ENCODE data around the gene MBD4. TPM values are rescaled to one million over a fixed set of nuclear protein-coding genes. Genes with fewer than 3 reads are reported as not detected.
"Not testable (repeated sequence)": the region's sequence is repeated elsewhere in the genome, so short reads cannot be mapped to it uniquely, and the experiment has no call there.

MBD4 gene
- 41.3 and 44.5 TPM in 2 replicates for polyA plus RNA-seq (2013)

- Histone ChIP-seq H3K79me1 (ENCODE audit: low read length) (peaks cover 7% of the 10 kb centered on the region), H3K79me2 (ENCODE audit: control insufficient read depth, insufficient read depth, low read length, poor library complexity) (peaks cover 9% of the 10 kb centered on the region), H4K12ac (ENCODE audit: low read depth, low read length) (peak within 1 kb of the TSS; percentile 90), H3K23ac (ENCODE audit: low read length) (no peak within 1 kb of the TSS), H3K14ac (ENCODE audit: low read length) (peak within 1 kb of the TSS; percentile 96), H3K4me2 (ENCODE audit: low read length) (peak within 1 kb of the TSS; percentile 79), H3K27ac (ENCODE audit: low read depth, low read length) (peak within 1 kb of the TSS; percentile 90), H2BK120ac (ENCODE audit: insufficient read depth, low read length, poor library complexity) (peak within 1 kb of the TSS; percentile 78), H2AFZ (ENCODE audit: insufficient read depth, low read length, poor library complexity) (peak within 1 kb of the TSS; percentile 94), H3K4ac (ENCODE audit: low read depth, low read length) (peak within 1 kb of the TSS; percentile 87), H3K4me3 (ENCODE audit: low read depth, low read length) (peak within 1 kb of the TSS; percentile 95), H3K18ac (ENCODE audit: low read length) (peak within 1 kb of the TSS; percentile 88), H4K91ac (ENCODE audit: low read depth, low read length) (peak within 1 kb of the TSS; percentile 80), H2AK5ac (ENCODE audit: low read length) (peak within 1 kb of the TSS; percentile 13), H2BK5ac (ENCODE audit: low read depth, low read length, poor library complexity) (peak within 1 kb of the TSS; percentile 83), H3K9ac (ENCODE audit: low read length) (peak within 1 kb of the TSS; percentile 88), H4K8ac (ENCODE audit: low read depth, low read length) (peak within 1 kb of the TSS; percentile 90), H3K9me3 (ENCODE audit: insufficient read depth, low read depth, low read length) (no peaks in the 10 kb centered on the region), H3K27me3 (ENCODE audit: insufficient read depth, low read length) (no peaks in the 10 kb centered on the region), H3K36me3 (ENCODE audit: control insufficient read depth in 1 of 2, insufficient read depth in 2 of 2, low read length in 2 of 2) (peaks cover 2 to 9% of the 10 kb centered on the region in 2 experiments), H3K4me1 (ENCODE audit: control insufficient read depth in 1 of 2, insufficient read depth in 2 of 2, low read length in 2 of 2) (peaks cover 0 to 7% of the 10 kb centered on the region in 2 experiments), H2BK12ac (ENCODE audit: low read length) (no peak within 1 kb of the TSS)
- no CpG with 5 or more reads among the region's 75 CpGs for WGBS (ENCODE audit: extremely low coverage, insufficient coverage, insufficient read length)
- DNase-seq, result peak; percentile 100
Measured at GRCh38 chr3:129439817-129440617, at the start of gene MBD4, which contains the start of gene IFT122. TSS of gene MBD4 (minus strand) at chr3:129439948. CDS start at chr3:129439833, 115 bp downstream. TSS of gene IFT122 (plus strand) at chr3:129440224. CDS start at chr3:129440331, 107 bp downstream.

- not testable (repeated sequence) for DNase-seq; H3K9ac ChIP-seq (ENCODE audit: low read length); H3K4me3 ChIP-seq (ENCODE audit: low read depth, low read length); H3K14ac ChIP-seq (ENCODE audit: low read length); H3K23ac ChIP-seq (ENCODE audit: low read length); H3K36me3 ChIP-seq (ENCODE audit: control insufficient read depth in 1 of 2, insufficient read depth in 2 of 2, low read length in 2 of 2); H3K27ac ChIP-seq (ENCODE audit: low read depth, low read length); H2BK5ac ChIP-seq (ENCODE audit: low read depth, low read length, poor library complexity); H4K8ac ChIP-seq (ENCODE audit: low read depth, low read length); H3K27me3 ChIP-seq (ENCODE audit: insufficient read depth, low read length); H3K18ac ChIP-seq (ENCODE audit: low read length); H3K4ac ChIP-seq (ENCODE audit: low read depth, low read length); H3K9me3 ChIP-seq (ENCODE audit: insufficient read depth, low read depth, low read length); H4K12ac ChIP-seq (ENCODE audit: low read depth, low read length); H2AFZ ChIP-seq (ENCODE audit: insufficient read depth, low read length, poor library complexity); H3K4me2 ChIP-seq (ENCODE audit: low read length)
- Histone ChIP-seq H3K4me1 (ENCODE audit: control insufficient read depth in 1 of 2, insufficient read depth in 2 of 2, low read length in 2 of 2) (peaks cover 34 to 38% of the 10 kb centered on the region in 2 experiments), H3K79me2 (ENCODE audit: control insufficient read depth, insufficient read depth, low read length, poor library complexity) (peaks cover 12% of the 10 kb centered on the region), H4K91ac (ENCODE audit: low read depth, low read length) (peak overlapping the region; percentile 27), H2BK120ac (ENCODE audit: insufficient read depth, low read length, poor library complexity) (peak overlapping the region; percentile 49), H3K79me1 (ENCODE audit: low read length) (peaks cover 49% of the 10 kb centered on the region), H2AK5ac (ENCODE audit: low read length) (peak overlapping the region; percentile 28), H2BK12ac (ENCODE audit: low read length) (peak overlapping the region; percentile 13)
- WGBS (ENCODE audit: extremely low coverage, insufficient coverage, insufficient read length), result no CpG with 5 or more reads among the region's 10 CpGs
Measured at GRCh38 chr3:129489258-129489657, 49.5 kb upstream of the MBD4 start.

DNA sequence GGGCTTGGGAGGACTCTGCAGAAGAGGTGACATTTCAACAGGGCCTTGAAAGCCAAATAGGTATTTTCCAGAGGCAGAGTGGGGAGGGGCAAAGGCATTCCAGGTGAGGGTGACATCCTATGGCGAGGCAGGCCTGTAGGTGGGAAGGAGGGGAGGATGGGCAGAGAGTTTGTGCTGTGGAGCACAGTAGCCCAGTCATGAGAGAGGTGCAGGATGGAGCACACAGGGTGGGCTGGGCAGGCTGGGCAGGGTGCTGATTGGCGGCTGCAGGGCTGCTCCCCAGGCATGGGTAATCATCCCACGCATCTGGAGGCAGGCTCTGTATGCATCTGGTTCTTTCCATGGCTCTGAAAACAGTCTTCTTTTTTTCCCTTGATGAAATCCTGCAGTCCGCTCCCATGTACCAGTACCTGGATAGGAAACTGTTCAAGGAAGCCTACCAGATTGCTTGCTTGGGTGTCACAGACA, 48.2 kb upstream of the MBD4 start:
- Histone ChIP-seq H3K79me1 (ENCODE audit: low read length) (peaks cover 48% of the 10 kb centered on the region), H2BK120ac (ENCODE audit: insufficient read depth, low read length, poor library complexity) (peak overlapping the region; percentile 99), H2AK5ac (ENCODE audit: low read length) (peak overlapping the region; percentile 53), H4K91ac (ENCODE audit: low read depth, low read length) (peak overlapping the region; percentile 99), H3K14ac (ENCODE audit: low read length) (peak overlapping the region; percentile 91), H3K18ac (ENCODE audit: low read length) (peak overlapping the region; percentile 79), H2BK12ac (ENCODE audit: low read length) (peak overlapping the region; percentile 25), H3K4me1 (ENCODE audit: control insufficient read depth in 1 of 2, insufficient read depth in 2 of 2, low read length in 2 of 2) (peaks cover 43 to 44% of the 10 kb centered on the region in 2 experiments), H2BK5ac (ENCODE audit: low read depth, low read length, poor library complexity) (peak overlapping the region; percentile 97), H3K79me2 (ENCODE audit: control insufficient read depth, insufficient read depth, low read length, poor library complexity) (peaks cover 14% of the 10 kb centered on the region), H3K4me2 (ENCODE audit: low read length) (peak overlapping the region; percentile 8), H3K27ac (ENCODE audit: low read depth, low read length) (peak overlapping the region; percentile 99)
- not testable (repeated sequence) for H3K27me3 ChIP-seq (ENCODE audit: insufficient read depth, low read length); H3K4me3 ChIP-seq (ENCODE audit: low read depth, low read length); H4K8ac ChIP-seq (ENCODE audit: low read depth, low read length); H3K36me3 ChIP-seq (ENCODE audit: control insufficient read depth in 1 of 2, insufficient read depth in 2 of 2, low read length in 2 of 2); H3K9me3 ChIP-seq (ENCODE audit: insufficient read depth, low read depth, low read length); H2AFZ ChIP-seq (ENCODE audit: insufficient read depth, low read length, poor library complexity); H3K9ac ChIP-seq (ENCODE audit: low read length); H3K4ac ChIP-seq (ENCODE audit: low read depth, low read length); H4K12ac ChIP-seq (ENCODE audit: low read depth, low read length); H3K23ac ChIP-seq (ENCODE audit: low read length); DNase-seq
- no CpG with 5 or more reads among the region's 4 CpGs for WGBS (ENCODE audit: extremely low coverage, insufficient coverage, insufficient read length)

GRCh38 chr3:129487183-129487867, 47.6 kb upstream of the MBD4 start:
- Histone ChIP-seq H3K4me3 (ENCODE audit: low read depth, low read length) (no peak overlapping the region), H2BK120ac (ENCODE audit: insufficient read depth, low read length, poor library complexity) (peak overlapping the region; percentile 99), H3K14ac (ENCODE audit: low read length) (peak overlapping the region; percentile 91), H3K4ac (ENCODE audit: low read depth, low read length) (peak overlapping the region; percentile 90), H3K9ac (ENCODE audit: low read length) (no peak overlapping the region), H2AFZ (ENCODE audit: insufficient read depth, low read length, poor library complexity) (peak overlapping the region; percentile 38), H3K4me1 (ENCODE audit: control insufficient read depth in 1 of 2, insufficient read depth in 2 of 2, low read length in 2 of 2) (peaks cover 45 to 46% of the 10 kb centered on the region in 2 experiments), H3K79me1 (ENCODE audit: low read length) (peaks cover 49% of the 10 kb centered on the region), H3K36me3 (ENCODE audit: control insufficient read depth in 1 of 2, insufficient read depth in 2 of 2, low read length in 2 of 2) (peaks cover 0 to 6% of the 10 kb centered on the region in 2 experiments), H4K91ac (ENCODE audit: low read depth, low read length) (peak overlapping the region; percentile 99), H3K9me3 (ENCODE audit: insufficient read depth, low read depth, low read length) (no peaks in the 10 kb centered on the region), H2AK5ac (ENCODE audit: low read length) (peak overlapping the region; percentile 82), H2BK12ac (ENCODE audit: low read length) (peak overlapping the region; percentile 63), H3K18ac (ENCODE audit: low read length) (peak overlapping the region; percentile 79), H2BK5ac (ENCODE audit: low read depth, low read length, poor library complexity) (peak overlapping the region; percentile 97), H4K8ac (ENCODE audit: low read depth, low read length) (peak overlapping the region; percentile 67), H3K27me3 (ENCODE audit: insufficient read depth, low read length) (no peaks in the 10 kb centered on the region), H3K79me2 (ENCODE audit: control insufficient read depth, insufficient read depth, low read length, poor library complexity) (peaks cover 14% of the 10 kb centered on the region), H3K4me2 (ENCODE audit: low read length) (peak overlapping the region; percentile 8), H4K12ac (ENCODE audit: low read depth, low read length) (peak overlapping the region; percentile 45), H3K27ac (ENCODE audit: low read depth, low read length) (peak overlapping the region; percentile 99), H3K23ac (ENCODE audit: low read length) (no peak overlapping the region)
- no CpG with 5 or more reads among the region's 13 CpGs for WGBS (ENCODE audit: extremely low coverage, insufficient coverage, insufficient read length)
- DNase-seq, result no peak

Measured in trophoblast cell (in vitro differentiated cells and primary cell).